ENCODE data around the gene ENTPD2.
"Not testable (repeated sequence)": the region's sequence is repeated elsewhere in the genome, so short reads cannot be mapped to it uniquely, and the experiment has no call there.

ENTPD2 gene

GRCh38 chr9:137007108-137007815, 46.6 kb downstream of the ENTPD2 start:
- no peak overlapping the region for H3K27ac ChIP-seq
- no peak for DNase-seq (ENCODE audit: low read depth, low spot score)

- no peak for DNase-seq (ENCODE audit: low read depth, low spot score)
- no peak overlapping the region for H3K27ac ChIP-seq
Observed at GRCh38 chr9:137006116-137007003, 47.5 kb downstream of the ENTPD2 start.

- DNase-seq (ENCODE audit: low read depth, low spot score); H3K27ac ChIP-seq: not testable (repeated sequence)
Observed at GRCh38 chr9:137004285-137004684, 49.6 kb downstream of the ENTPD2 start.

GRCh38 chr9:137002646-137003041, 51.2 kb downstream of the ENTPD2 start:
- no peak overlapping the region for H3K27ac ChIP-seq
- DNase-seq (ENCODE audit: low read depth, low spot score) = no peak

DNA sequence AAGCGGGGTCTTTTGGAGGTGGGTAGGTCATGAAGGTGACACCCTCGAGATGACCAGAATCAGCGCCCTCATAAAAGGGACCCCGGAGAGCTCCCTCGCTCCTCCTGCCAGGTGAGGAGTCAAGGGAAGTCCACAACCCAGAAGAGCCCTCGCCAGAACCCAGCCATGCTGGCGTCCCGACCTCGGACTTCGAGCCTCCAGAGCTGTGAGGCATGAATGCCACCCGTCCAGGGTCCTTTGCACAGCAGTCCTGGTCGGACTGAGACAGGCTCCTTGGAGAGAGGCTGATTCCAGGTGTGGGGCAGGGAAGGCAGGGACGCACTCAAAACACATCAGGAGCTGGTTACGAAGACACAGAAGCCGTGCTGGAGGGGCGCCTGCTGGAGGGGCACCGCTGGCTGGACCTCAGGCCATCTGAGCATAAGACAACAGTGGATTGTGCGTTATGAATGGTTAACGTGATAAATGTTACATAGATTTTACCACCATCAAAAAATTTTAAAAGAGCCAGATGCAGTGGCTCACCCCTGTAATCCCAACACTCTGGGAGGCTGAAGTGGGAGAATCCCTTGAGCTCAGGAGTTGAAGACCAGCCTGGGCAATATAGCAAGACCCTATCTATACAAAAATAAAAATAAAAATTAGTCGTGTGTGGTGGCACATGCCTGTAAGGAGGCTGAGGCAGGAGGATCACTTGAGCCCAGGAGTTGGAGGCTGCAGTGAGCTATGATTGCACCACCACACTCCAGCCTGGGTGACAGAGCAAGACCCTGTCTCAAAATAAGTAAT, 51.8 kb downstream of the ENTPD2 start:
- no peak overlapping the region for H3K27ac ChIP-seq
- no peak for DNase-seq (ENCODE audit: low read depth, low spot score)

- H3K27ac ChIP-seq = no peak overlapping the region
- no peak for DNase-seq (ENCODE audit: low read depth, low spot score)
Observed at GRCh38 chr9:137000177-137000930, 53.5 kb downstream of the ENTPD2 start.

Data from epithelial cell of prostate (primary cell).